ENCODE measurements around the gene CAMSAP1. TPM values are rescaled to one million over a fixed set of nuclear protein-coding genes. Genes with fewer than 3 reads are reported as not detected.

CAMSAP1 gene
- total RNA-seq, 1 donor from 2014 or later, result 20.4 TPM

DNA sequence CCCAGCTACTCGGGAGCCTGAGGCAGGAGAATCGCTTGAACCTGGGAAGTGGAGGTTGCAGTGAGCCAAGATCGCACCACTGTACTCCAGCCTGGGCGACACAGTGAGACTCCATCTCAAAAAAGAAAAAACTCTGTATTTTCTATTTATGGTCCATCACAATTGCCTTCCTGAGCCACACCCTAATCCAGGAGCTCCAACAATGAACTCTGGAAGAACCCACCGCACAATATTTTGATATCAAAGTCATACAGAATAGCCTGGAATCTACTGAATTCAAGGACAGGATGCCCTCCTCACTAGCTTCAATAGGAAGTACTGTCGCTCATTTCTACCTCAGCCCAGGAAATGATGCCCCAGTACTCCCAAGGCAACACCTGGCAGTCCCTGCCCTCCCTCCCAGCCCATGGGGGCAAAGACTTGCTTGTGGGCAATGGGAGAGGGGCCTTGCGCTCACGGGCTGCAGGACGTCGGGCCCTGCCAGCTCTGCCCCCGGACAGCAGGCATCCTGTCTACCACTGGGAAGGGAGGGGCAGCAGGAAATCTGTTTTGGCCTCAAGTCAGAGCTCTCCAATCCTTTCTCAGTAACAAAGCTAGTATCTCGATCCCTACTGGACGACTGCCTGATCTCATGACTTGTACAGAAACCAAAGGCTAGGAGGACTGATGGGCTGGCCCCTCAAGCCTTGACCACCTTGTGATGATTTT is 34.1 kb upstream of the CAMSAP1 start:
- intact Hi-C loops (cut with micrococcal nuclease), result no loop called here
- ATAC-seq (peak; percentile 41), DNase-seq (no peak)

DNA sequence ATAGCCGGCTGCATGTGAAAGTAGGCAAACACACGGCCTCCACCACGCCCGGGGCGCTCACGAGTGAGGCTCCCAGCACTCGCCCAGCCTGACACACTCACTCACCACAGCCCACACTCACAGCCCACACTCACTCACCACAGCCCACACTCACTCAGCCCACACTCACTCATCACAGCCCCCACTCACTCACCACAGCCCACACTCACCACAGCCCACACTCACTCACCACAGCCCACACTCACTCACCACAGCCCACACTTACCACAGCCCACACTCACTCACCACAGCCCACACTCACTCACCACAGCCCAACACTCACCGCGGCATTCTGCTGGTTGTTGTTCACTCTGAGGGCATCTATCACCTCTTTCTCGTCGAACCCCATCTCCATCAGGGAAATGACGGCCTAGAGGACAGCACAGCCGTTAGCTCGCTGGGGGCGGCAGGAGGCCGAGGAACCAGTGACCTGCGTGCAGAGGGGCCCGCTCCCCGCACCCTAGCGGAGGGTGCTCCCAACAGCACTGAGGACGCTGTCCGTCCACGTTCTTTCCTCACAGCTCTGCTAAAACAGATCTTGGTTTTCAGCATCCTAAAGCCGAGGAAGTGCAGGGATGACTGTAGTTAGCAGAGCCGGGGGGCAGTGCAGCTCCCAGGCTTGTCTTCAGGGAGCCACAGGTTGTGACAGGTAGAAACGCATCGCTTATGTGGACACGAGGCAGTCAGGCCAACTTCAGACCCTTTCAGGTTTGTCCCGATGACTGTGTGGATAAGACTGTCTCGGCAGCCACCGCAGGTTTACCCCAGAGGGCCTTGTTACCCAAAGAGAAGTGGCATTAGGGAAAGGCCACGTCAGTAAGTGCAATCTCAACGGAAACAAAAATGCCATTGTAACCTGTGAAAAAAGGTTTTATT is 32.3 kb upstream of the CAMSAP1 start:
- DNase-seq (no peak), ATAC-seq (no peak)
- intact Hi-C loops (cut with micrococcal nuclease), result no loop called here

DNA sequence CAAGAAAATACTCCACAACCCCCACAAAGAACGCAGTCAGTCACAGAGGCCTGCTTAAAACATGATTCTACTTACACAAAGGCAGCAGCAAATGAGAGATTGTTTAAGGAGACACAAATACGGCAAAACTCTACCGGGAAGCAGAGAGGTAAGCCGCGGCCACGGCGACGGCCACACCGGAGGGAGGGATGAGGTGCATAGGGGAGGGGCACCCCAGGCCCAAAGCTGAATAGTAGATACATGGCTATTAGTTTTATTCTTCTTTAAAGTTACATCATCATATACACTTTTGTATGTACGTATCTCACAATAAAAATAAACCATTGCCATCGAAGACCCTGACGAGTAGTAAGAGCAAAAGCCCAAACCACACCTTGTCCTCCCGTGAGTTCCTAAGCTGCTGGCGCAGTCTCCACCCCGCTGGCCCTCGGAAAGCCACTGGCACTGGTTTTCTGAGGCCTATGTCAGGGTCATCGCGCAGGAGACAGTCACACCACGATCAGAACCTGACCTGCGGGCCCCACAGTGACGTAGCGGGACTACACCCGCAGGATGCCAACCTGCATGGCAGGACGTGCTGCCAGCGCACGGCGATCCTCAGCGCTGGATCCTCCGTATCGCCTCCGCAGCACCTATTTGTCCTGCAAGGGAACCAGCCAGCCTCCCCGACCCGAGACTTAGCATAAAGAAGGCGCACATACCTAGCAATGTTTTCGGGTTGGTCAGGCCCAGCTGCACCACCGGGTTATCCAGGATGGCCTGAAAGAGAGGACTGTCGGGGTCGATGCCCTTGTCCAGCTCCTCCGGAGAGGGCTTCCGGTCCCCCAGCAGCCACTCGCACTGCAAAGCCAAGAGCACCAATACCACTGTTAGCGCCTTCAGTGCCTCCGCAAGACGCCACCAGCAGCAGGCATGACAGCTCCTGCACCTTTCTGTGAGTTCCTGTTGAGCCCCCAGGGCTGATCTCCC is 30.5 kb upstream of the CAMSAP1 start:
- intact Hi-C loops (cut with micrococcal nuclease), result no loop called here
- DNase-seq, result no peak
- ATAC-seq, result no peak

DNA sequence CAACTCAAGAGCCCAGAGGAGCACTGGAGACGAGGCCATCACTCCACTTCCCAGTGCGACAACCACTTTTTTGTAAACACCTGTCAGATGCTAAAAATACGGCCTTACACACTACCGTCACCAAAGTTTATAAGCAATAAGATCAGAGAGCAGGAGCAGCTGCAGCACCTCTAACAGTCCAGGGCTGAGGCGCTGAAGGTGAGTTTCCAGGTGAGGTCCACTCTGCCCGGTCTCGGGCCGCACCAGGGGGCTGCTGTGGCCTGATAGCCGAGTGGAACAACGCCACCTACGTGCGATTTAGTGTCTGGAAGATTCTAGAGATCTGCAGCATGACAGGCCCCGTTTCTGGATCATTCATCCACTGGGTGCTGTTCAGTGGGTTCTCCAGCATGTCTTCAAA is 25.8 kb upstream of the CAMSAP1 start:
- ATAC-seq, result no peak
- DNase-seq, result no peak
- intact Hi-C loops (cut with micrococcal nuclease), result no loop called here

DNA sequence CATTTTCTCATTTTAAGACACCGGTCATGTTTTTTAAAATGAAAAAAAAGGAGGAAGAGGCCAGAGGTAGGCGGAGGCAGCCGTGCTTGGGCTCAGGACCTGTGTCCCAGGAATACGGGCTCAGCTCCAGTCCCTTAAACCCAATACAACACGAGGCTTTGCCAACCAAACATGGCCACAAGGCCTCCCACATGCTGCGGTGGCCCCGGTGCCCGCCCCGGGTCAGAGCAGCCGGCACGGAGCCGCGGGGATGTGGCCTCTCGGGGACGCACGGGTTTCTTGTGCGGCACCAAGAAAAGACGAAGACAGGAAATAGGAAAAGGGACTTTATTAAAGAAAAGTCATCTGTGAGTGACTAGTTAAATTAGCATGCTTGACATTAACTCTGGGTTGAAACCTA is 25.3 kb upstream of the CAMSAP1 start:
- intact Hi-C loops (cut with micrococcal nuclease), result no loop called here
- no peak for ATAC-seq
- DNase-seq, result no peak

DNA sequence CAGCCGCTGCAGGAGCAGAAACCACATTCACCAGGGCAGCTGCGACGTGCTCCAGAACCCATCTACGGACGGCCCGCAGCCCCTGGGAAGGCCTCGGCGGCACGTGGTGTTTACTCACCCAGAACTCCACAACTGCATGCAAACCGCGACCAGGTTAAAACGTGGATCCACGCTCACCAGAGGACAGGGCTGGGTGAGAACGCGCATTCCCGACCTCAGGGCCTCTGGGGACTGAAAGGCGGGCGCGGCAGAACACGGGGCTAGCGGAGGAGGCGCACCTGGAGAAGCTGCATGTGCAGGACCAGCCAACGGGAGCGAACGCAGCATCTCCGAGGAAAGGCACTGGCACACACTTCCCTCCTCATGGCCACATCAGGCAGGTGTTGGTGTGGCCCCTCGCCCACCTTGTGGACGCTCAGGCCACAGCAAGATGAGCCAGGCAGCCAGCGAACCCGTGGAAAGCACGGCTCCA is 24.0 kb upstream of the CAMSAP1 start:
- intact Hi-C loops (cut with micrococcal nuclease), result no loop called here

DNA sequence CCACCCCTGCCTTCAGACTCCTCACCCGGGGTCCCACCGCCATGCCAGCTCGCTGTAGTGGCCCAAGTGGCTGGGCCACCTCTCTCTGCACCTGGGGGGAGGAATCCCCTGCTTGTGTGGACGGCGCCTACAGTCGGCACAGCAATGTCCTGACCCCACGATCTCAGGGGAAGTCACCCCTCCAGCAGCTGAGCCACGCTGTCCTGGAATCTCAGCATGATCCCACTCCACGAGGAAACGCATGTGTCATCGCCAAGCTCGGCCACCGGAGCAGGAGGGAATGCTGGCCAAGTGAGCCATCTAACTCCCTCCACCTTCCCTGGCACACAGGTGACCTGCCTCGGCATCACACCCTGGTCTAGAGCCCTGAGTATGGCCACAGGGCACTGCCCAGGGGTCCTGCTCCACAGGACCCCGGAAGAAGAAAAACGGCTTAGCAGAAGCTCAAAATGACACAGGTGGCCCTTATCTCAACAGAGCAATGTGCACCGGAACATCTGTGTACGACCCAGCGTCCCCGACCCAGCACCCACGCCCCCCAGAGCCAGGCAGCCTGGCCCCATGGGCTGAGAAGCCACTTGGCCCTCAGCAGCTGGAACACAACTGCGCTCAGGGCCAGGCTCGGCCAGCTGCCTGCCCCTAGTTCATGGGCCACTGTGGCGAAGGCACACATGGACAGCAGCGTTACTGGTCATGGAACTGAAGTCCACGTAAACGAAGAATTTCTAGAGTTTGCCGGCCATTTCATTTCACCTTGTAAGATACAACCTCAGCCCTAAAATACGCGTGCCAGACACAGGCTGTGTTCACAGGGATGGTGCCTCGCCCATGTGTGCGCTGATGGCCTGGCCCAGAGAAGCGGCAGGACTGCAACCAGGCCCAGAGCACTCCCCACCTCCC is 23.4 kb upstream of the CAMSAP1 start:
- ATAC-seq (no peak), DNase-seq (no peak)
- intact Hi-C loops (cut with micrococcal nuclease), result no loop called here

More for the DNA sequence above, 24.0 kb upstream of the CAMSAP1 start:
- ATAC-seq, result no peak
- DNase-seq, result no peak

DNA sequence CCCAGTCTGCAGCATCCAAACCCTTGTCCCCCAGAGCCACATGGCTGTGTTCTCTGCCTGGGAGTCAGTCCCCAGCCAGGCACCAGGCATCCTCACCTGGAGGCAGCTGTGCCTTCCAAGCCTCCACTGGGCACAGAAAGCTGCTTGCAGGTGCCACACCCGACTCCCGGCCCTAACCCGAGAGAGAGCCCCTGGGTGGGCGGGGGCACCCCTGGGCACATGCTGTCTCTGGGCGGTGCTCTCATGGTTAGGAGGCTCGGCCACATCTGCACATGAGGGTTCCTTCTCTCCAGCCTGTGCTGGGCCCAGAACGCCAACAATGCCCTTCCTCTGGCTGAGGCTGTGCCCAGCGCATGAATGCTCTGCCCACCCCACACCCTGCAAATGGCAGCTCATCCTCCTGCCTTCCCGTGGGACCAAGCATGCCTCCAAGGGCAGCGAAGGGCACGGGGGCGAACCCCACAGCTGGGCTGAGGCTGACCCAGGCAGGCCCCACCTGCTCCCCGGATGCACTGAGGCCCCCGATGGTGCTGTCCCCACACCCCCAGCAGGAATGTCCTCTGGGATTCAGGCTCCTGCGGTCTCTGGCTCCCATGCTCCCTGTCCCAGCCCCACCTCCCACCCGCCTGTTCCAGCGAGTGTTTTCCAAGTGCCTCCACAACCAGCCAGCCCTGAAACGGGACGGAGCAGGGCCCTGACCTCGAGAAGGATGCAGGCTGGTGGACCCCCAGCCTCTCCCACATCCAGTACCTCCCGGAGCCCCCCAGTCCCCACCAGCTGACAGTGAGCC is 22.5 kb upstream of the CAMSAP1 start:
- ATAC-seq, result no peak
- intact Hi-C loops (cut with micrococcal nuclease), result no loop called here
- DNase-seq, result no peak

DNA sequence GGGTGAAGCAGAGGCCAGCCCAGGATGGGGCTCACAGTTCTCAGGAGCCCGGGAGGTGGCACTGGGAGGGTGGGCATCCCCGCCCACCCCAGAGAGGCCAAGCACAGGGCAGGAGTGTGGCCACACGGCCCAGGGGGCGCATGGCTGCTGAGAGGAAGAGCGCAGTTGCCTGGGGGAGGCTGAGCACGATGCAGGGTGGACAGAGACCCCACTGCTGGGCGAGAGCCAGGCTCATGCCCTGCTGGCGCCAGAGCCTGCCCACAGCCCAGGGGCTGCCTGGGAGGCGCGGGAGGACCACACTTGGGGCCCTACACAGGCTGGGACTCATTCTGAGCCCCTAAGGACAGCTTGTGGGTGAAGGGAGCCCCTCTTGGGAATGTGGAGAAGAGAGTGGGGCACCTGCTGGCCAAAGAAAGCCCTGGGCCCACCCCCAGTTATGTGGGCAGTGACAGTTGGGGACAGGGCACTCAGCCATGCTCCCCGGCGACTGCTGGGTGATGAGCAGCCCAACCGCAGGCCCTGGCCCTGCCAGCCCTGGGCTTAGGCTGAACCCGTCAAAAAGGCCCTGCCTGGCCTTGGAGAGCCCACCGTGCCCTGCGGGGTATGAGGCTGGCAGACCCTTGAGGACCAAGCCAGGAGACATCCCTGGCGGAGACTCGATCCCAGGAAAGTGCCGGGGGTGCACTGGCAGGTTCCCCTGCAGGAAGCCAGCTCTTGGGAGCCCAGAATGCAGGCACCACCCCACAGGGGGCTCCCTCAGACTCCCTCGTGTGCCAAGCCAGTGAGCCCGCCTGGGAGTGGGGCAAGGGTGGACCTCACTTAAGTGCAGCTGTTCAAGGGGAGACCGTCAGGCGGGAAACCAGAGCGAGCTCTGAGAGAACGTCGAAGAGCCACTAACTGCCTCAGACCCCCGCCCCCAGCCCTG is 21.6 kb upstream of the CAMSAP1 start:
- no peak for ATAC-seq
- no peak for DNase-seq
- intact Hi-C loops (cut with micrococcal nuclease), result no loop called here

DNA sequence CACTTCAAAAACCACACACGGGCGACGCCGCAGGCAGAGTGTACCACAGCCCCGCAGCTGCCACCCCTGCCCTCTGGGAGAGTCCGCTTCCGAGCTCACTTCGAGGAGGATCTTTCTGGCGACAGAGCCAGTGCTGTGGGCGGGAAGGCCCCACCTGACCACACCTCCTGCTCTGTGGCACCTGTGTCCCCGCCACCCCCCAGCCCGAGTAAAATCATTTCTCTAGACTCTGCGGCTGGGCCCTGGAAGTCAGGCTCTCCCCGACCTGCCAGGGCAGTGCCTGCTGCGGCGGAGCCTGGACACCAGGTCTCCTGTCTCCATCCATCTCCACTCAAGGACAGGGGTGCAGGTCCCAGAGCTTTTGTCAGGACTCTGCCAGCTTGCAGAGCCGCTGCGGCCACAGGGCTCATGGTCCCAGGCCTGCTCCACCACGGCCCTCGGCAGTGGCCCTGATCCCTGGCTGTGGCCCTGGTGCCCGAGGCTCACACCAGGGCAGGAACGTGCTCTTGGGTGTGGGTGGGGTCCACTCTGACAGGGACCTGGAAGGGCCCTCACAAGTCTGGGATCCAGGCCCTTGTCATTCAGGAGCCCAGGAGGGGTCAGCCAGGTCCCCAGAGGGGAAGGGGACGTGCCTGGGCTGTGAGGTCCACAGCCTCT is 20.9 kb upstream of the CAMSAP1 start:
- intact Hi-C loops (cut with micrococcal nuclease), result no loop called here
- no peak for DNase-seq
- no peak for ATAC-seq

DNA sequence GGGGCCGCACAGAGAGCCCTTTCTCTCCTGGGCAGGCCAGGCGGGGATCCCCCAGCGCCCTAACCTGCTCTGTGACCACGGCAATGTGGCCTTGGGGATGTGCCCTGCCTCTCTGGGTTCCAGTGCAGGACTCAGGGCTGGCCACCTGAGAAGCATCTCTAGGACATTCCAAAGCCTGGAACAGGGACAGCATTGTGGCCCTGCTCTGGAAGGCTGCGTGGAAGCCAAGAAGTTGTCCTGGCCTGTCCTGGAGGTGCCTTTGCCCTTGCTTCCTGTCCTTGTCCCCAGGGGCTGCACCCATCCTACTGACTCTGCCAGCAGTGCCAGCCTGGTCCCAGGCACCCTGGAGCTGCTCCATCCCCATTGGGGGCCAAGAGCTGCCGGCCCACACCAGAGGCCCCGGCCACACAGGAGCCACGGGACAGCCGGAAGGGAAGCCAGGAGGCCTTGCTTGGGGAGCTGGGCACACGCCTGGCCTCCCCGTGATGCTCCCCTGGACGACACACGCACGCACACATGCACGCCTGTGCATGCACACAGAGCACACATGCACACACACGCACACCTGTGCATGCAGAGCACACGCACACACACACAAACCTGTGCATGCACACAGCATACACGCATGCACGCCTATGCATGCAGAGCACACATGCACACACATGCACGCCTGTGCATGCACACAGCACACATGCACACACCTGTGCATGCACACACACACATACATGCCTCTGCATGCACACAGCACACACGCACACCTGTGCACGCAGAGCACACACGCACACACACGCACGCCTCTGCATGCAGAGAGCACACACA is 20.1 kb upstream of the CAMSAP1 start:
- intact Hi-C loops (cut with micrococcal nuclease), result no loop called here
- DNase-seq (no peak), ATAC-seq (no peak)

DNA sequence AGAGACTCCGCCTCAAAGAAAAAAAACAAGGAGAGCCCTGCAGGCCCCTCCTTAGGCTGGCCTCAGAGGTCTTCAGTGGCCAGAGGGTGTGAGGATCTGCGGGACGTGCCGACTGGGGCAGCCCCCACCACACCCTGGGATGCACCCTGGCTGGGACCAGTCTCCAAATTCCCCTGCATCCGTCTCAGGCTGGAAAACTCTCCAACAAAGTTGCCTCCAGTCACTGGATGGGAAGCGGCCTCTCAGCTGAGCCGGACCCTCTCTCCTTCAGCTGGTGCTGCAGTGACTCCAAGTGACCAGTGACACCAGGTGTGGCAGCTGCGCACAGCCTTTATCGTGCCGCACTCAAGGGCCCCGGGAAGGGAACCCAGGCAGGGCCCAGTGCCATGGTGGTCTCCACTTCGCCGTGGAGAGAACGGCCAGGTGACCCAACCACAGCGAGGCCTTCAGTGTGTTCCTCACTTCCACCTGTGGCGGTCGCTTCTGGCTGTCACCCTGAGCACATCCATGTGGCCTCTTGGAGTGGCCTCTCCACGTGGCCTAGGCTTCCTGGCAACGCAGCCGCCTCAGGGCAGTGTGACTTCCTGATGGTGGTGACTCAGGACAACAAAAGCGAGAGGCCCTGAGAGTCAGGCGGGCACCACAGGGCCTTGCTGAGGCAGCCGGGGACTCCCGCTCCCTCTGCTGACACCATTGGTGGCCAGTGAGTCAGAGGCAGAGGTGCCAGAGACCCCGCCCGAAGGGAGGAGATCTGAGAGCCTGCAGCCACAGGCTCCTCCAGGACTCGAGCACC is 19.3 kb upstream of the CAMSAP1 start:
- intact Hi-C loops (cut with micrococcal nuclease), result no loop called here
- ATAC-seq, result peak; percentile 50
- DNase-seq, result peak; percentile 47

DNA sequence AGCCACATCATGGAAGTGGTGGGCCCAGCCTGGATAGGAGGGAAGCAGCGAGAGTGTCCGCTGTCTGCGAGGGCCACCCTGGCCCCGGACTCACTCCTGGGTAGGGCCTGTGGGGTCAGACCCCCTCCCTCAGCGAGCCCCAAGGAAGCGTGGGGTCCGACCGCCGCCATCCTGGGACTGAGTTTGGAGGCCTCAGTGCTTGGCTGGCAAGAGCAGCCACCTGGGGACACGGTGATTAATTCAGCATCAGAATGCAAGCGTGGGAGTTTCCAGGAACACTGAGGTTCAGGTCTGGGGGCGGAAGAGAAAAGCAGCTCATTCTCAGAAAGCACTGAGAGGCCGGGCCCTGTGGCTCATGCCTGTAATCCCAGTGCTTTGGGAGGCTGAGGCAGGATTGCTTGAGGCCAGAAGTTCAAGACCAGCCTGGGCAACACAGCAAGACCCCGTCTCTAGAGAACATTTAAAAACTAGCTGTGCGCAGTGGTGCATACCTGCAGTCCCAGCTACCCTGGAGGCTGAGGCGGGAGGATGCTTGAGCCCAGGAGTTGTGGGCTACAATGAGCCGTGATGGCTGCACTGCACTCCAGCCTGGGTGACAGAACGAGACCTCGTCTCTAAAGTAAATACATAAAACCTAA is 18.3 kb upstream of the CAMSAP1 start:
- intact Hi-C loops (cut with micrococcal nuclease), result no loop called here
- no peak for ATAC-seq
- no peak for DNase-seq
